ENCODE data around the gene NDUFS3. TPM values are rescaled to one million over a fixed set of nuclear protein-coding genes. Genes with fewer than 3 reads are reported as not detected.
A peak's percentile ranks its signal among the peaks of the same experiment; 100 is the strongest.

Gene NDUFS3
- total RNA-seq, 1 experiment from 2014 or later, result 119 TPM

DNA sequence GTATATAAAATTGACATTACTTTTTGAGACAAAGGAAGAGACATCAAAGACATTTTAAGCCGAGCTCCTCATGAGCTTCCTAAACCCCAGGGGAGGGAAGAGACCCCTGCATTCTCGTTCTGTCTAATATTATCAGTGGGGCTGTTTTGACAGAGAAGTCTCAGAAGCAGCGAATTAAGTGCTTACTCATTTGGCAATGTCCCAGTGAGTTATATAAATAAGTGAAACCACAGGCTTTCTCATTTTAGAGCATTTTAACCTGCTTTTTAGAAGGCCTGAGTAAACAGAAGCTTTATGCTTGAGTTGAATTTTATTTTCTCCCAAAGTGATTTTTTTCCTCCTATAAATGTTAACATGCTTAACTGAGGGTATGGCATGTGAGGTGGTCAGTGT lies 38.5 kb downstream of the NDUFS3 start:
- no TSS peak for BruUV-seq (replicated peaks)
- Histone ChIP-seq H3K4me3 (no peak overlapping the region), H3K4me2 (no peak overlapping the region), H3K27ac (no peak overlapping the region), H3K9me3 (ENCODE audit: insufficient read depth, low read depth) (no peaks in the 10 kb centered on the region), H3K4me1 (replicated peaks; ENCODE audit: insufficient read depth) (no peaks in the 10 kb centered on the region), H3F3A (ENCODE audit: insufficient read depth, low read depth) (peaks cover 3% of the 10 kb centered on the region), H4K20me1 (ENCODE audit: insufficient read depth) (no peaks in the 10 kb centered on the region), H3K79me2 (ENCODE audit: low read depth) (no peaks in the 10 kb centered on the region), H3K9me2 (ENCODE audit: insufficient read depth) (no peaks in the 10 kb centered on the region), H3K36me3 (ENCODE audit: low read depth) (peaks cover 11% of the 10 kb centered on the region), H2AFZ (no peak overlapping the region), H3K27me3 (ENCODE audit: insufficient read depth, low read depth) (no peaks in the 10 kb centered on the region)
- intact Hi-C loops (cut with micrococcal nuclease; ENCODE audit: unreplicated experiment), result loop anchor here (2.0 to 5.0 kb wide), 2 partner anchors 165 to 243 kb away; no protein-coding TSS in a partner anchor
- POLR2A ChIA-PET (ENCODE audit: unreplicated experiment), result no interaction called here
- CTCF ChIA-PET, result interaction anchor here (0.6 kb wide), 1 partner anchor 76 kb away, joined by 4 read pairs; no protein-coding TSS in a partner anchor
- TF ChIP-seq, protein P1, sequence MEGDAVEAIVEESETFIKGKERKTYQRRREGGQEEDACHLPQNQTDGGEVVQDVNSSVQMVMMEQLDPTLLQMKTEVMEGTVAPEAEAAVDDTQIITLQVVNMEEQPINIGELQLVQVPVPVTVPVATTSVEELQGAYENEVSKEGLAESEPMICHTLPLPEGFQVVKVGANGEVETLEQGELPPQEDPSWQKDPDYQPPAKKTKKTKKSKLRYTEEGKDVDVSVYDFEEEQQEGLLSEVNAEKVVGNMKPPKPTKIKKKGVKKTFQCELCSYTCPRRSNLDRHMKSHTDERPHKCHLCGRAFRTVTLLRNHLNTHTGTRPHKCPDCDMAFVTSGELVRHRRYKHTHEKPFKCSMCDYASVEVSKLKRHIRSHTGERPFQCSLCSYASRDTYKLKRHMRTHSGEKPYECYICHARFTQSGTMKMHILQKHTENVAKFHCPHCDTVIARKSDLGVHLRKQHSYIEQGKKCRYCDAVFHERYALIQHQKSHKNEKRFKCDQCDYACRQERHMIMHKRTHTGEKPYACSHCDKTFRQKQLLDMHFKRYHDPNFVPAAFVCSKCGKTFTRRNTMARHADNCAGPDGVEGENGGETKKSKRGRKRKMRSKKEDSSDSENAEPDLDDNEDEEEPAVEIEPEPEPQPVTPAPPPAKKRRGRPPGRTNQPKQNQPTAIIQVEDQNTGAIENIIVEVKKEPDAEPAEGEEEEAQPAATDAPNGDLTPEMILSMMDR (conservative IDR thresholded peaks at IDR 0.05), result 0 out of 2 replicates have a peak, but pooled peaks have one; percentile 4
- no peak for TF ChIP-seq EZH2 (IDR thresholded peaks at IDR 0.05; ENCODE audit: low read depth)
- DNase-seq, result no peak

DNA sequence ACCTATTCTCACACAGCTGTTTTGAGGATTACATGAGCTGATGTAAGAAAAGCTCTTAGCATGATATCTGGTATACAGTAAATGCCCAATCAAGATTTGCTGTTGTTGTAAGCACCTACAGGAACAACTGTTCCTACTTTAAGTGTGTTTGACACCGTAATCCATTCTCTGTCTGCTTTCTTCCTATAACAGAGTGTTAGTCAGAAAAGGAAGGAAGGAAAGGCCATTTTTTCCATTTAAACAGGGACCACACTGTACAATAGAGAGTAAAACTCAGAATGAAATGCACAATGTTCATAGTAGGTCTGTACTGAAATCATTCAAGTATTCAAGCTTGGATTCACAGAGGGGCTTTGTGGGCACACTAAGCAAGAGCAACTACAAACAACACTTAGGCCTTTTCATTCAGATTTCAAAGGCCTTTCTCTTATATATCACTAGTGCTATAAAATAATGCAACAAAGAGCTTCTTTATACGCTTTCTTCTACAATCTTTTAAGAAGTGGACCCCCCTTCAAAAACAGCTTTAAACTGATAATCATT lies 42.0 kb downstream of the NDUFS3 start:
- intact Hi-C loops (cut with micrococcal nuclease; ENCODE audit: unreplicated experiment), result no loop called here
- peaks cover 17% of the 10 kb centered on the region for H3K36me3 ChIP-seq (ENCODE audit: low read depth)
- no peak overlapping the region for H3K27ac ChIP-seq
- H2AFZ ChIP-seq, result no peak overlapping the region
- TF ChIP-seq EZH2 (IDR thresholded peaks at IDR 0.05; ENCODE audit: low read depth), result no peak
- TF ChIP-seq, protein P1 (conservative IDR thresholded peaks at IDR 0.05), result no peak
- BruUV-seq (replicated peaks), result no TSS peak
- DNase-seq, result no peak
- CTCF ChIA-PET, result interaction anchor here (0.6 kb wide), 1 partner anchor 84 kb away, joined by 3 read pairs; no protein-coding TSS in a partner anchor
- no peaks in the 10 kb centered on the region for H3K4me1 ChIP-seq (replicated peaks; ENCODE audit: insufficient read depth)
- no peak overlapping the region for H3K4me2 ChIP-seq
- H3K9me2 ChIP-seq (ENCODE audit: insufficient read depth), result no peaks in the 10 kb centered on the region
- H3F3A ChIP-seq (ENCODE audit: insufficient read depth, low read depth), result peaks cover 6% of the 10 kb centered on the region
- POLR2A ChIA-PET (ENCODE audit: unreplicated experiment), result no interaction called here
- H4K20me1 ChIP-seq (ENCODE audit: insufficient read depth), result no peaks in the 10 kb centered on the region
- H3K79me2 ChIP-seq (ENCODE audit: low read depth), result no peaks in the 10 kb centered on the region
- no peaks in the 10 kb centered on the region for H3K27me3 ChIP-seq (ENCODE audit: insufficient read depth, low read depth)
- H3K4me3 ChIP-seq, result no peak overlapping the region
- no peaks in the 10 kb centered on the region for H3K9me3 ChIP-seq (ENCODE audit: insufficient read depth, low read depth)

DNA sequence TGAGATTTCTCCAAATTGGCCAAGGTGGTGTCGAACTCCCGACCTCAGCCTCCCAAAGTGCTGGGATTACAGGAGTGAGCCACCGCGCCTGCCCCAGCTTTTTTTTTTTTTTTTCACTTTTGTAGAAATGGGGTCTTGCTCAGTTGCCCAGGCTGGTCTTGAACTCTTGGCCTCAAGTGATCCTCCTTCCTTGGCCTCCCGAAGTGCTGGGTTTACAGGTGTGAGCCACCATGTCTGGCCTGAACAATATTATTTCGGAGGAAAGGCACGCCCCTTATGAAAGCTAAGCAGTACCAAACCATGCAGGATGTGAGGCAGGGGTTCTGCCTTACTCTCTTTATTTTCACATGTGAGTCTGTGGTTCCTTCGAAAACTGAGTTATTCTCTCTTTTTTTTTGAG lies 47.4 kb downstream of the NDUFS3 start:
- Histone ChIP-seq H3K4me1 (replicated peaks; ENCODE audit: insufficient read depth) (no peaks in the 10 kb centered on the region), H3K27ac (no peak overlapping the region), H3K9me3 (ENCODE audit: insufficient read depth, low read depth) (no peaks in the 10 kb centered on the region), H3K79me2 (ENCODE audit: low read depth) (no peaks in the 10 kb centered on the region), H3K9me2 (ENCODE audit: insufficient read depth) (no peaks in the 10 kb centered on the region), H3F3A (ENCODE audit: insufficient read depth, low read depth) (peaks cover 3% of the 10 kb centered on the region), H3K36me3 (ENCODE audit: low read depth) (peaks cover 24% of the 10 kb centered on the region), H2AFZ (no peak overlapping the region), H3K4me3 (no peak overlapping the region), H4K20me1 (ENCODE audit: insufficient read depth) (no peaks in the 10 kb centered on the region), H3K4me2 (no peak overlapping the region), H3K27me3 (ENCODE audit: insufficient read depth, low read depth) (no peaks in the 10 kb centered on the region)
- no TSS peak for BruUV-seq (replicated peaks)
- TF ChIP-seq, protein P1 (conservative IDR thresholded peaks at IDR 0.05), result no peak
- TF ChIP-seq EZH2 (IDR thresholded peaks at IDR 0.05; ENCODE audit: low read depth), result no peak
- CTCF ChIA-PET, result interaction anchor here (0.6 to 0.7 kb wide), 2 partner anchors 90 to 214 kb away, joined by 3 to 4 read pairs; no protein-coding TSS in a partner anchor
- no peak for DNase-seq
- intact Hi-C loops (cut with micrococcal nuclease; ENCODE audit: unreplicated experiment), result no loop called here
- POLR2A ChIA-PET (ENCODE audit: unreplicated experiment), result no interaction called here
